C4-2B (cell line): Measurements from ENCODE around the gene ERC1.

Experiments
- CTCF ChIP-seq: fragments of 450-650 bp; conservative IDR thresholded peaks from 2 replicates; pipeline ENCODE4 v1.5.1; 2017; ENCODE audit warnings: mild to moderate bottlenecking
- ZFX ChIP-seq: fragments of 450-650 bp; IDR thresholded peaks from 2 replicates; pipeline ENCODE4 v1.6.1; 2017

GRCh38 chr12:1174659-1175058 is 183.6 kb downstream of the ERC1 start:
- TF ChIP-seq CTCF (no peak), ZFX (no peak)
